ENCODE measurements around the gene CBFA2T2.
A peak's percentile ranks its signal among the peaks of the same experiment; 100 is the strongest.

Gene CBFA2T2

DNA sequence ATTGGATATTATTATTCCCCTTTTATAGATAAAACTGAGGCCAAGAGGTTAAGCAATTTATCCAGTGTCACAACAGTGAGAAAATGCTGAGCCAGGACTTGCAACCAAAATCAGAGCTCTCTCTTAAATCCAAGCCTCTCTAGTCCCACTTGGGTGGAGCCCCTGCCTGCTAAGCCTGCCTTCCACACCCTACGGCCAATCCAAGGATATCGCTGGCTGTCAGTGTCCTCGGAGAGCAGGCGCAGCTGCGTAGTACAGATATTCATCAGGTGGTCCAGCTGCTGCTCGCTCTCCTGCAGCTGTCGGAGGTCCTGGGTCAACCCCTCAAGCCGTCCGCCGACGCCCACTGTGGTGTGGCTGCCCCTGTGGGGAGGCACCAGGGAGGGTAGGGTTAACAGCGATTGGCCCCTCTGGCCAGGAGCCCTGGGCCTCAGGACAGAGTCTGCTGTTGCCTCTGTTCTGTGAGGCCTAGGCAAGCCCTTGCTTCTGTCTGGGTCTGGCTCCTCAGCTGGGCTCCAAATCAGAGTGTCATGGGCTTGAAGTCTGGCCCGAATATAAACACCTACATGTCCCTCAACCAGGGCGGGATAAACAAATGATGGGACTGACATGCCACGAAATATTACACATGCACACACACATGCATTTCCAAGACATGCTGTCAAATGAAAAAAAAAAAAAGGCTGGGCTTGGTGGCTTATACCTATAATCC, 188.3 kb downstream of the CBFA2T2 start:
- DNase-seq (ENCODE audit: low read depth, low spot score): no peak

DNA sequence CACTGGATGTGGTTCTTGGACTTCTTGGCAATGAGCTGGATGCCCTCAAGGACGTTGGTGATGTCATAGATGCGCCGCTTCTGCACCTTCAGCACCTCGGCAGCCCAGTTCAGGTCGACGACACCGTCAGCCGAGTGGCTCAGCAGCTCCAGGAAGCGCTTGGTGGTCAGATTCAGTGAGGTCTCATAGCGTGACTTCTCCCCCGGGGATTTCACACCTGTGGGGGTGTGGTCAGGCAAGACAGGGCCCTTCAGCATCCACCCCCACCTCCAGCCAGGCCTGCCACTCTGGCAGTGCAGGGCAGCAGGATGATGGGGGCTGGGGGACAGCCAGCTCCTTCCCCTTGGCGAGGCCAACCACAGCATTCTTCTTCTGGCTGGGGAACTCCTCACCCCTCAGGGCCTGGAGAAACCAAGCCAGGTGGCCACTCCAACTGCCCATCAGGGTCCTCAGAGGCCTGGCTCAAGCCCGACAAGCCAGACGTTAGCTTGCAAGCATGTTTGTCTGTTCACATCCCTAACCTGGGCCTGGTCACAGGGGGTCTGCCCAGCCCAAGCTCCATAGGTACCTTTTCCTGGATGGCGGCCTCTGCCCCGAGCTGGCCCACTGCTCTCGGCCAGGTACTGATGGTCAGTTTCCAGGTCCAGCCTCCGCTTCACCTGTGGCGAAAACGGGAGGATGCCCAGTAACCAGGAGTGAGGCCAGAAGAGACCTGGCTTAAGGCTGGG, 190.0 kb downstream of the CBFA2T2 start:
- no peak for DNase-seq (ENCODE audit: low read depth, low spot score)

DNA sequence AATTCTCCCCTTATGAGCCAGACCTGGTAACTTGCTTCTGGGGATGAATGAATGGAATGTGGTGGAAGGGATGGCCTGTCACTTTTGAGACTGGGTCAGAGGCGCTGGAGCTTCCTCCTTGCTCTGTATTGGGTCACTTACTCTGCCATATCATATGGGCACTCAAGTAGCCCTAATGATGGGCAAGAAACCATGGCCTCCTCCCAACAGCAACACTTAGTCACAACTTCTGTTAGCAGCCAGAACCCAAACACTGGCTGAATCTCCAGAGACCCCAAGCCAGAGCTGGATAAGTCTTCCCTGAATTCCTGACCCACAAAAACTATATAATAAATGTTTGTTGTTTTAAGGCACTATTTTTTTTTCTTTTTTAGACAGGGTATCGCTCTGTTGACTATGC, 190.8 kb downstream of the CBFA2T2 start:
- DNase-seq (ENCODE audit: low read depth, low spot score): no peak

- no peak for DNase-seq (ENCODE audit: low read depth, low spot score)
These were observed 191.4 kb downstream of the CBFA2T2 start for GRCh38 chr20:33681288-33681687.

DNA sequence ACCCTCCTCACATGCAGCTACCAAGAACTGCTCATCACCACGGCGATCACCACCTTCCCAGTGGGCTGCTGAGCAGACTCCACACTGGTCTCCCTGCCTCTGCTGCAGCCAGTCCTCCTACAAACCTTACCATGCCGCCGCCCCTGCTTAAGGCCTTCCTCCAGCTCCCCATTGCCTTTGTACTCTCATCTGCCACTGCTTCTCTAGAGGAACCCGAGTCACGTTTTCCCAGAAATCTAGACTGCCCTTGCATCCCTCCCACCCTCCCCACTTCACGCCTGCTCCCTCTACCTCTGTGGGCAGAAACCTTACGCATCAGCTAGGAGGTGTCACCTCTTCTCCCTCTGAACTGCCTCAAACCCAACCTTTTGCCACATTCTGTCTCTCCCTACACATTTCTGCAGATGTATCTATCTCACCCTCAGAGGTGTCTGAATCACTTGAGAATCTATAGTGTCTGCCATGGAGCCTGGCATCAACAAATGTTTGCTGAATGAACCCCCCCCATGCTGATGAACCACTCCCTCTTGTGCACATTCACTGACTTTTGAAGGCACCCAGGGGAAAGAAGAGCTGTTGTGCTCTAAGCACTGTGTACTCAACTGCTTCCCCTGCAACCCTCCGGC, 191.9 kb downstream of the CBFA2T2 start:
- DNase-seq (ENCODE audit: low read depth, low spot score): no peak

- DNase-seq (ENCODE audit: low read depth, low spot score): no peak
These were observed 194.8 kb downstream of the CBFA2T2 start for GRCh38 chr20:33684533-33685327.

GRCh38 chr20:33685328-33686099, 195.6 kb downstream of the CBFA2T2 start:
- no peak for DNase-seq (ENCODE audit: low read depth, low spot score)

DNA sequence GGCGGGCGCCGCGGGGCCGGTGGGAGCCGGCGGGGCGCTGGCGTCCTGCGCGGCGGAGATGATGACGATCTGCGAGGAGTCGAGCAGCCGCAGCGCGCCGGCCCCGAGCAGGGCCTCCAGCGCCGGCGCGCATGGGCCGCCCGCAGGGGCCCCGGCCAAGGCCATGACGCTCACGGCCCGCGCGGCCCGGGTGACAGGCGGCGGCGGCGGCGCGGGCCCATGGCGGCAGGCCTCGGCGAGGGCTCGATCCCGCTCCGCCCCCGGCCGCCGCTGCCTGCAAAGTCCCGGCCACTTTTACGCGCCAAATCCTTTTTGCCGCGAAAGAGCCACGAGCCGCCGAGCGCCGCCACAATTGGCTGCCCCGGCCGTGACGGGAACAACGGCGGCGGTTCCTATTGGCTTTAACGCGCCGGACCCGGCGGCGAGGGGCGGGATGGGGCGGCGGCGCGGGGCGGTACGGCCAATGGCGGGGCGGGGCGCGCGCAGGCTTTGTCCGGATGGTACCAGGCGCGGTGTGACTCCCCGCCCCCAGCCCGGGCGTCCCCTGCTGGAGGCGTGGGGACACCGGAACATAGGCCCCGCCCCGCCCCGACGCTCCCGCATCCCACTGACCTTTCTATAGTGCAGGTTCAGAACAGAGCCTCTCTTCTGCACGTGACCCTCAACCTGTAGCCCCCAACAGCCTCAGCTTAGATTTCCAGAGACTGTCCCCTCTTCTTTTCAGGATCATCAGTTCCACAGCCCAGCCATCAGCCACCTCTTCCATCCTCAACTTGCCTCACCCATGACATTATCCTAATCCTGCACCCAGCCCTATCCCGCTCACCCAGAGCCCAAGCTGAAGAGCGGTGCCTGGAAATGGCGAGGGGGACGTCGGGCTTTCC, 196.4 kb downstream of the CBFA2T2 start, which contains the start of gene E2F1:
Gene E2F1, minus strand, starts transcription at position 286 of the 884 bp plus-strand sequence. Its CDS starts 121 bp downstream, at position 165.
- DNase-seq (ENCODE audit: low read depth, low spot score): peak; percentile 72

DNA sequence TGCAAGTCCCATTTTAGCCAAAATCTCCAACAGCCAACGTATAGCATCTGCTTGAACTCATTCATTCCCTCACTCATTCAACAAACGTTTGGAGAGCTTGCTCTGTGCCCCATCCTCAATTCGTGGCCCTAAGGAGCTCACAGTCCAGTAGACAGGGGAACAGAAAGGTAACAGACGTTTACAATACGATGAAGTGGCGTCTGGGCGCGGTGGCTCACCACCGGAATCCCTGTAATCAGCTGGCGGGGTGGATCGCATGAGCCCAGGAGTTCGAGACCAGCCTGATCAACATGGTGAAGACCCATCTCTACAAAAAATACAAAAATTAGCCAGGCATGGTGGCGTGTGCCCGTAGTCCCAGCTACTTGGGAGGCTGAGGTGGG, 197.1 kb downstream of the CBFA2T2 start:
- DNase-seq (ENCODE audit: low read depth, low spot score): no peak

GRCh38 chr20:33687370-33687915, 197.5 kb downstream of the CBFA2T2 start:
- no peak for DNase-seq (ENCODE audit: low read depth, low spot score)

DNA sequence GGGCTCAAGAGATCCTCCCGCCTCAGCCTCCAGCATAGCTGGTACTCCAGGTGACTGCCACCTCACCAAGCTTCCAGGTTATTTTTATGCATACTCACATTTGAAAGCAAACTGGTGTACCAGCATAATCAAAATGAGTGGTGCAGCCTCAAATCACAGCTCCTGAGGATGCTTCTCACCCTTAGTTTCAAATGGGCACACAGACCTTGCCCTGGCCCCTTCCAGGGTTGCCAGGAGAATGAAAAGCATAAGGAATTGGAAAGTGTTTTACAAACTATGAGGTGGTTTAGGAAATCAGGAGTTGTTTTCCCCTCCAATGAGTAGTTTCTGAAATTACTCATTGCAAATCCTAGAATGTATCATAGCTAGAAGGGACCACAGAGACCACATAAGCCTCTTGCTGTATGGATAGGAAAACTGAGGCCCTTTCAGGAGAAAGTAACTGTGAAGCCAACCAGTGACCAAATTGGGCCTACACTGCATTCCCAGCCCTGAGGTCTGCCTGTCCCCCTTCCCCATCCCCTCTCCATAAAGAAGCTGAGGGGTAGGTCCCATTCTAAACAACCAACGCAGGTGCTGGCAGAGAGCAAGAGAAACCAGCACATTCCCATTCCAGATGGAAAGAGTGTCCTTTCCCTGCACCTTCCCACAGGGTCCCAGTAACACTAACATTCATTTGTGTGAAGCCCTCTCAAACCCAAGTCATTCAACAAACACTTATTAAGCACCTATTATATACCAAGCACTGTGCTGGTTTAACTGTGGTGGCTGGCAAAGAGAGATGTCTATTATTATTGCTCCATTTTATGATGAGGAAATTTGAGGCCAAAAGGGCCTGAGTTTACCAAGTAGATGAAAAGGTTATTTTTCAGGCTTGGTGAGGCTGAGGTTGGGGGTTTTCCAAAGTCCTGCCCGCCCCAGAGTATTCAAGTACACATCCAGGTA, 198.4 kb downstream of the CBFA2T2 start:
- DNase-seq (ENCODE audit: low read depth, low spot score): no peak

GRCh38 chr20:33688938-33689424, 199.1 kb downstream of the CBFA2T2 start:
- no peak for DNase-seq (ENCODE audit: low read depth, low spot score)

- no peak for DNase-seq (ENCODE audit: low read depth, low spot score)
These were observed 199.6 kb downstream of the CBFA2T2 start for GRCh38 chr20:33689493-33689892.

DNA sequence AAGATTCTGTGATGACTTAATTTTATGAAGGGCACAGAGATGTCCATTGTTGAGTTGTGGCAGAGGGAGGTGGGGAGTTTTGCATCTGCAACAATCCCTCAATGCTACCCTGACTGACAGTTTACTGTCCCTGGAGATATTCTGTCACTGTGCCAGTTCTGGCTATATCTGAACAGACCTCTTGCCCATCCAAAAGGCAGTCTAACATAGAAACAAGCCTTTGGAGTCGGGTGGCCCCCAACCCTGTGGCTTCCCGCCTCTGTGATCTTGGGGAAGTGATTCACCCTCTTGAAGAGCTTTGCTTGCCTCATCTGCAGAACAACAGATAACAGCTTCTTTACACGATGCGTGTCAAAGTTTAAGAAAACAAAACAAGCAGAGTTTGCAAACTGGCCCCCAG, 200.1 kb downstream of the CBFA2T2 start:
- no peak for DNase-seq (ENCODE audit: low read depth, low spot score)

GRCh38 chr20:33693289-33693688, 203.4 kb downstream of the CBFA2T2 start:
- DNase-seq (ENCODE audit: low read depth, low spot score): no peak

DNA sequence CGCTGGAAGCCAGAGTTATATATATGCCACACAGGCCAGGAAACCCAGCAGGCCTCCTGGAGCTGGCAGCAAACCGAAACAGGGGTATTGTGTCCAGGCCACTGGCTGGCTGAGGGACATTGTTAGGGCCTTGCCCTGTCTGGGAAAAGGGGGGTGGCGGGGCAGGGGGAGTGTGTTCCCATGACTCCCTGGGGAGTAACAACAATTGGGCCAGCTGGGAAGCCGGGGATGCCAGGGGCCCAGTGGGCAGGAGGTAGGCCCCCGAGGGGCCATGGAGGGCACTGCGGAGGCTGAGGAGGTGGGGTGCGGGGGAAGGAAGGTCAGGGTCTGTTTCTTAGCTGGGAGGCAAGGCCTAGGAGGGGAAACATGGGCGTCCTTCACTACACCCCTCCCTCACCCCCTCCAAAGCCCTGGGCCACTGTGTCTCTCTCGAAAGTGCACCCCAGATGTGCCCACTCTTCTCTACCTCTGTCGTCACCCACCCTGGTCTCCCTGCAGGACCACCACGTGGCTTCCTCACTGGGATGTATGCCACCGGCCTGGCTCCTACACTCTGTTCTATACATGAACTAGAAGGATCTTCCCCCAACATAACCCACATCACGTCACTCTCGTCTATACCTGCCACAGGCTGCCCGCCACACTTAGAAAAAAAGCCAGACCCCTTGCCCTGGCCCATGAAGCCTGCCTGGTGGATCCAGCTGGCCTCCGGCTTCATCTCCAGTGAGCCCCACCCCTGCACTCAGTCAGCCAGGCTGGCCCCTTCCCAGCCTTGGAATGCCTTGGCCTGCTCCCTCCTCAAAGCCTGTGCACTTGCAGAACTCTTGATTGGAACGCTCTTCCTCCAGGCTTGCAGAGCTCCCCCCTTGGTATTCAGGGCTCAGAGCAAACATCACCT, 204.1 kb downstream of the CBFA2T2 start:
- no peak for DNase-seq (ENCODE audit: low read depth, low spot score)

GRCh38 chr20:33694639-33695012, 204.7 kb downstream of the CBFA2T2 start:
- no peak for DNase-seq (ENCODE audit: low read depth, low spot score)

GRCh38 chr20:33696448-33696847, 206.6 kb downstream of the CBFA2T2 start:
- DNase-seq (ENCODE audit: low read depth, low spot score): no peak

Measured in smooth muscle cell of the brain vasculature (primary cell).